ENCODE results near the gene DEFB132.

GRCh38 chr20:219290-220115 is 38.0 kb upstream of the DEFB132 start:
- no peak for TF ChIP-seq POLR2A (IDR thresholded peaks at IDR 0.05)
- TF ChIP-seq CTCF (IDR thresholded peaks at IDR 0.05), result no peak

Measured in uterus (tissue), 2 donors.